Omental fat pad (tissue), 4 donors: ENCODE results near the gene IL11. TPM values are rescaled to one million over a fixed set of nuclear protein-coding genes. Genes with fewer than 3 reads are reported as not detected.
A peak's percentile ranks its signal among the peaks of the same experiment; 100 is the strongest.

Experiments
- ATAC-seq: fragments of 150-250 bp; one replicate; pipeline ENCODE4 v1.9.1; 2016; ENCODE audit warnings: mild to moderate bottlenecking, moderate library complexity; ENCODE audit not compliant: low FRiP score
- DNase-seq: peaks from one replicate; pipeline ENCODE4 v3.0.0-alpha.2; 2019; ENCODE audit warnings: low spot score
- total RNA-seq, 4 donors: library from RNA; depleted of rRNA; stranded (reverse); fragments of >200 nt; gene quantifications; one replicate each; pipeline ENCODE4 v1.1.0, GENCODE V29; 2016
- TF ChIP-seq, protein P1 (sequence below), 3 donors: fragments of 450-650 bp; IDR thresholded peaks; one replicate each; pipeline ENCODE4 v1.5.1; 2016 to 2017; ENCODE audit warnings: antibody characterized with exemption in 3 of 3, mild to moderate bottlenecking in 3 of 3, moderate library complexity in 2 of 3

The IL11 gene
- total RNA-seq, 4 donors from 2014 or later: 0.28 to 1.2 TPM; not detected in 2

DNA sequence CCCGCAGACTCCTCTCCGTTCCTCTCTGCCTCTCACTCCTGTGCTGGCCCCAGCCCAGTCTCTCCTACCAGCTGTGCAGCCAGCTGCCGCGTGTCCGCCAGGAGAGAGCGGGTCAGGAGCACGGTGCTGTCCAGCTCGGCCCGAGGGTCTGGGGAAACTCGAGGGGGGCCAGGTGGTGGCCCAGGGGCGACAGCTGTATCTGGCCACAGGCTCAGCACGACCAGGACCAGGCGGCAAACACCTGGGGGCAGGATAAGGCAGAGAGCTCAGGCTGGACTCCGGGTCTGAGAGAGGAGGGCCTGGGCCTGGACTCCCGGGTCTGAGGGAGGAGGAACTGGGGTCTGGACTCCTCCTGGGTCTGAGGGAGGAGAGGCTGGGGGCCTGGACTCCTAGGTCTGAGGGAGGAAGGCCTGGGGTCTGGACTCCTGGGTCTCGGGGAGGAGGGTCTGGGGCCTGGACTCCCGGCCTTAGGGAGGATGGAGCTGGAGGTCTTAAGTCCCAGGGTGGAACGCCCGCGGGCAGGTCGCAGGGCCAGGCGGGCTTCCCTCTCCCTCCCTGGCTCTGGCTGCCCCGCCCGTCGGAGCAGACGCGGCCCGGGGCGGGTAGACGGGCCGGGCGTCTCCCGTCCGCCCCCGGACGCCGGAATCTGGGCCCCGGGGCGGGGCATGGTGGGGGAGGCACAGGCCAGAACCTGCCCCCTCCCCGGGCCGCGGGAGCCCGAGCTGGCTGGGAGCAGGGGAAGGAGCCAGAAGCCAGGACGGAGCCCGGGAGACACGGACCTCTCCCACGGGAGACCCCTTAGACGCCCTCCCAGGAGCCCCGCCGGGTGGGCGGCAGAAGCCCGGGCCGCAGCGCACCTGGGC lies 1.3 kb downstream of the IL11 start:
- peak; percentile 74 for ATAC-seq
- no peak for DNase-seq
- TF ChIP-seq, protein P1, sequence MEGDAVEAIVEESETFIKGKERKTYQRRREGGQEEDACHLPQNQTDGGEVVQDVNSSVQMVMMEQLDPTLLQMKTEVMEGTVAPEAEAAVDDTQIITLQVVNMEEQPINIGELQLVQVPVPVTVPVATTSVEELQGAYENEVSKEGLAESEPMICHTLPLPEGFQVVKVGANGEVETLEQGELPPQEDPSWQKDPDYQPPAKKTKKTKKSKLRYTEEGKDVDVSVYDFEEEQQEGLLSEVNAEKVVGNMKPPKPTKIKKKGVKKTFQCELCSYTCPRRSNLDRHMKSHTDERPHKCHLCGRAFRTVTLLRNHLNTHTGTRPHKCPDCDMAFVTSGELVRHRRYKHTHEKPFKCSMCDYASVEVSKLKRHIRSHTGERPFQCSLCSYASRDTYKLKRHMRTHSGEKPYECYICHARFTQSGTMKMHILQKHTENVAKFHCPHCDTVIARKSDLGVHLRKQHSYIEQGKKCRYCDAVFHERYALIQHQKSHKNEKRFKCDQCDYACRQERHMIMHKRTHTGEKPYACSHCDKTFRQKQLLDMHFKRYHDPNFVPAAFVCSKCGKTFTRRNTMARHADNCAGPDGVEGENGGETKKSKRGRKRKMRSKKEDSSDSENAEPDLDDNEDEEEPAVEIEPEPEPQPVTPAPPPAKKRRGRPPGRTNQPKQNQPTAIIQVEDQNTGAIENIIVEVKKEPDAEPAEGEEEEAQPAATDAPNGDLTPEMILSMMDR (IDR thresholded peaks at IDR 0.05): no peak

DNA sequence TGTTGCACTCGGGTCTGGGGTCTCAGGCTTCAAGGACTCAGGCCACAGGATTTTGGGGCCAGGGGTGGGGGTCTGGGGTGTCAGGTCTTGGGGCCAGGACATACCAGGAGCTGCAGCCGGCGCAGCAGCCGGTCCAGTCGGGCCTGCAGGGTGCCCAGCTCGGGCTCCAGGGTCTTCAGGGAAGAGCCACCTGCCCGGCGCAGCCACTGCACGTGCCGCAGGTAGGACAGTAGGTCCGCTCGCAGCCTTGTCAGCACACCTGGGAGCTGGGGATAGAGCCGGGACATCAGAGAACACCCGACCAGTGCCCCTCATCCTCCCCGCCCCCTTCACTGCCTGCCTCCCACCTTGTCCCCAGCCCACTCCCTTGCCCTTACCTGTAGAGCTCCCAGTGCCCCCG lies 2.2 kb downstream of the IL11 start:
- no peak for DNase-seq
- TF ChIP-seq, protein P1 (IDR thresholded peaks at IDR 0.05): no peak
- no peak for ATAC-seq

DNA sequence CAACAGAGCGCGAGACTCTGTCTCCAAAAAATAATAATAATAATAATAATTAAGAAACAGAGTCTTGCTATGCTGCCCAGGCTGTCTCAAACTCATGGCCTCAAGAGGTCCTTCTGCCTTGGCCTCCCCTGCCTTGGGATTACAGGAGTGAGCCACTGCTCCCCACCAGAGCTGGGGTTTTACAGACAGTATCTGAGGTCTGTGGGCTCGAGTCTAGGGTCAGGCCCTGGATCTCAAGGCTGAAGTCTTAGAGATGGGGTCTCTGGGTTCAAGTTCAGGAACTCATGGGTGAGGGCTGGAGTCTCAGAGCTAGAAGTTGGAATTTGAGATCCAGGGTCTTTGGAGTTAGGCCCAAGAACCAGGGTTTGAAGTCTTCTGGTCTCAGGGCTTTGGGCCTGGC lies 3.5 kb downstream of the IL11 start:
- no peak for ATAC-seq
- DNase-seq: no peak
- TF ChIP-seq, protein P1 (IDR thresholded peaks at IDR 0.05): no peak

GRCh38 chr19:55365964-55366363 lies 4.3 kb downstream of the IL11 start:
- TF ChIP-seq, protein P1 (IDR thresholded peaks at IDR 0.05): no peak
- DNase-seq (no peak), ATAC-seq (no peak)

- no peak for ATAC-seq
- DNase-seq: no peak
- TF ChIP-seq, protein P1 (IDR thresholded peaks at IDR 0.05): no peak
Observed at GRCh38 chr19:55365245-55365644, 5.0 kb downstream of the IL11 start.

- ATAC-seq: no peak
- DNase-seq: no peak
- TF ChIP-seq, protein P1 (IDR thresholded peaks at IDR 0.05): no peak
Observed at GRCh38 chr19:55362990-55363716, 7.1 kb downstream of the IL11 start, which contains the start of gene GARIN5B. Gene GARIN5B (minus strand): TSS chr19:55363260. CDS start chr19:55363066, 194 bp downstream.
